Cardiac muscle cell (in vitro differentiated cells and primary cell): ENCODE data around the gene ACP3. TPM values are rescaled to one million over a fixed set of nuclear protein-coding genes. Genes with fewer than 3 reads are reported as not detected.

Experiments
- DNase-seq, 2 donors: peaks; one replicate each; pipeline versions ENCODE4 v3.0.0 to v3.0.0-alpha.2; 2010 to 2017; ENCODE audit warnings: low read depth in 1 of 2, low spot score in 1 of 2
- H3K27ac ChIP-seq: fragments of 200-600 bp; sonication (generic); 2 replicates; pipeline ENCODE4 v1.5.1; 2016
- H3K27me3 ChIP-seq: fragments of 200-600 bp; sonication (generic); 2 replicates; pipeline ENCODE4 v1.6.0; 2016; ENCODE audit warnings: control low read depth
- H3K36me3 ChIP-seq: fragments of 200-600 bp; sonication (generic); 2 replicates; pipeline ENCODE4 v1.5.1; 2016; ENCODE audit warnings: control low read depth
- H3K4me1 ChIP-seq: fragments of 200-600 bp; sonication (generic); 2 replicates; pipeline ENCODE4 v1.8.1; 2017; ENCODE audit warnings: low read depth, mild to moderate bottlenecking, mixed run types
- H3K4me3 ChIP-seq: fragments of 200-600 bp; sonication (generic); 2 replicates; pipeline ENCODE4 v1.5.1; 2016; ENCODE audit warnings: mild to moderate bottlenecking
- H3K9me3 ChIP-seq: fragments of 200-600 bp; sonication (generic); 2 replicates; pipeline ENCODE4 v1.5.1; 2017; ENCODE audit warnings: low read depth, mild to moderate bottlenecking, control low read depth
- CTCF ChIP-seq: IDR thresholded peaks from 2 replicates; pipeline ENCODE4 v1.5.1; 2012; ENCODE audit warnings: low read depth, mild to moderate bottlenecking, low read length
- polyA plus RNA-seq: library from polyadenylated mRNA; unstranded; fragments of >200 nt; fragmentation: Nextera tagmentation; extraction: Ambion mirVana; gene quantifications from 2 replicates; pipeline ENCODE4 v1.2.1, GENCODE V29; 2016
- total RNA-seq: library from RNA; depleted of rRNA; stranded (reverse); fragments of >200 nt; gene quantifications from 2 replicates; pipeline ENCODE4 v1.2.3, GENCODE V29; 2016

Gene ACP3
- total and polyA plus RNA-seq, 2 experiments from 2014 or later: 19.9 to 35.6 TPM

- no peak overlapping the region for H3K4me3 ChIP-seq
- H3K27ac ChIP-seq: no peak overlapping the region
- H3K9me3 ChIP-seq: no peaks in the 10 kb centered on the region
- H3K4me1 ChIP-seq: peaks cover 3% of the 10 kb centered on the region
- TF ChIP-seq CTCF: no peak
- H3K36me3 ChIP-seq: peaks cover 6% of the 10 kb centered on the region
- no peaks in the 10 kb centered on the region for H3K27me3 ChIP-seq
- no peak for DNase-seq
These were observed 30.6 kb downstream of the ACP3 start for GRCh38 chr3:132347811-132348210.

GRCh38 chr3:132348531-132348930 lies 31.3 kb downstream of the ACP3 start:
- Histone ChIP-seq H3K27ac (no peak overlapping the region), H3K4me3 (no peak overlapping the region), H3K36me3 (peaks cover 6% of the 10 kb centered on the region), H3K27me3 (no peaks in the 10 kb centered on the region), H3K9me3 (no peaks in the 10 kb centered on the region), H3K4me1 (peaks cover 8% of the 10 kb centered on the region)
- TF ChIP-seq CTCF: no peak
- DNase-seq: no peak

GRCh38 chr3:132350814-132351213 lies 33.6 kb downstream of the ACP3 start:
- no peak overlapping the region for H3K27ac ChIP-seq
- no peak for DNase-seq

GRCh38 chr3:132351222-132351806 lies 34.1 kb downstream of the ACP3 start:
- Histone ChIP-seq H3K27me3 (no peaks in the 10 kb centered on the region), H3K4me3 (no peak overlapping the region), H3K36me3 (peaks cover 3% of the 10 kb centered on the region), H3K4me1 (peaks cover 8% of the 10 kb centered on the region), H3K9me3 (no peaks in the 10 kb centered on the region), H3K27ac (no peak overlapping the region)
- TF ChIP-seq CTCF: no peak
- DNase-seq: no peak

More at GRCh38 chr3:132350814-132351213, 33.6 kb downstream of the ACP3 start:
- TF ChIP-seq CTCF: no peak
- H3K4me3 ChIP-seq: no peak overlapping the region
- peaks cover 6% of the 10 kb centered on the region for H3K36me3 ChIP-seq
- H3K27me3 ChIP-seq: no peaks in the 10 kb centered on the region
- no peaks in the 10 kb centered on the region for H3K9me3 ChIP-seq
- peaks cover 8% of the 10 kb centered on the region for H3K4me1 ChIP-seq

GRCh38 chr3:132352556-132353143 lies 35.4 kb downstream of the ACP3 start:
- peak; percentile 79 to 84 for DNase-seq
- H3K27ac ChIP-seq: no peak overlapping the region
- no peaks in the 10 kb centered on the region for H3K27me3 ChIP-seq
- peaks cover 11% of the 10 kb centered on the region for H3K36me3 ChIP-seq
- H3K4me1 ChIP-seq: peaks cover 8% of the 10 kb centered on the region
- peak; percentile 91 for TF ChIP-seq CTCF
- H3K9me3 ChIP-seq: no peaks in the 10 kb centered on the region
- no peak overlapping the region for H3K4me3 ChIP-seq
